AG09319 (cell line): Measurements from ENCODE around the gene BNIP5.
"Not testable (repeated sequence)": the region's sequence is repeated elsewhere in the genome, so short reads cannot be mapped to it uniquely, and the experiment has no call there.

Experiments used
- DNase-seq: peaks from one replicate; pipeline ENCODE4 v3.0.0-alpha.2; 2010; ENCODE audit warnings: low read depth; ENCODE audit errors: extremely low read depth
- TF ChIP-seq, protein P1 (sequence below): IDR thresholded peaks from 2 replicates; pipeline ENCODE4 v1.5.1; 2011; ENCODE audit warnings: low read depth, mild to moderate bottlenecking, inconsistent platforms, low read length, moderate library complexity

Gene BNIP5

DNA sequence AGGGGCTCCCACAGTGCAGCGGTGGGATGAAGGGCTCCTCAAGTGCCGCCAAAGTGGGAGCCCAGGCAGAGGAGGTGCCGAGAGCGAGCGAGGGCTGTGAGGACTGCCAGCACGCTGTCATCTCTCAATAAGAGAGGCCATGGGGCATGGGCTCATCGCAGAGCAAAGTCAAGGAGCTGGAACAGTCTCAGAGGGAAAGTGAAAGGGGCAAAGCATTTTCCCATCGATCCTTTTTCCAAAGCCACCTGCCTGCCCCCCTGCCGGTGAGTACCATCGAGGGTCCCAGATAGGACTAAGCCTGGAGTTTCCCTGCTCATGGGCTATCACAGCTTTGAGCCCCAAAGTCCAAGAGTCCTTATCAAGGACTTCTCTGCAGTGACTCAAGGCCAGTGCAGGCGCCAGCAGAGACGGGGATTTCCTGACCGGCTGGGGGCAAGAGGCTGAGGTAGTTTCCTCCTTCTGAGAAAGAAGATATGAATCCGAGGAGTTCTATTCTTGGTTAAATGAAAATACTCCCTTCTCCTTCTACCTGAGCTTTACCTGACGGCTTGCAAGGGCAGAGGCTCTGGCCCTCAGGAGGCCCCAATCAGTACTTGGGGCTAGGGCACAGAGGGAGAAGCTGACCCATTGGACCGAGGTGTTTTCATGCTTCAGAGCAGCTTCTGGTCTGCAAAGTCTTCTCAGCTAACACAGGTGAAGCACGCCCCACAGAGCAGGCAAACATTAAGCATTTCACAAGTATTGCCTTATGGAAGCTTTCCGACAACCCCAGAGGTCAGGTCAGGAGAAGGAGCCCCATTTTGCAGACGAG is 28.2 kb upstream of the BNIP5 start:
- TF ChIP-seq, protein P1, sequence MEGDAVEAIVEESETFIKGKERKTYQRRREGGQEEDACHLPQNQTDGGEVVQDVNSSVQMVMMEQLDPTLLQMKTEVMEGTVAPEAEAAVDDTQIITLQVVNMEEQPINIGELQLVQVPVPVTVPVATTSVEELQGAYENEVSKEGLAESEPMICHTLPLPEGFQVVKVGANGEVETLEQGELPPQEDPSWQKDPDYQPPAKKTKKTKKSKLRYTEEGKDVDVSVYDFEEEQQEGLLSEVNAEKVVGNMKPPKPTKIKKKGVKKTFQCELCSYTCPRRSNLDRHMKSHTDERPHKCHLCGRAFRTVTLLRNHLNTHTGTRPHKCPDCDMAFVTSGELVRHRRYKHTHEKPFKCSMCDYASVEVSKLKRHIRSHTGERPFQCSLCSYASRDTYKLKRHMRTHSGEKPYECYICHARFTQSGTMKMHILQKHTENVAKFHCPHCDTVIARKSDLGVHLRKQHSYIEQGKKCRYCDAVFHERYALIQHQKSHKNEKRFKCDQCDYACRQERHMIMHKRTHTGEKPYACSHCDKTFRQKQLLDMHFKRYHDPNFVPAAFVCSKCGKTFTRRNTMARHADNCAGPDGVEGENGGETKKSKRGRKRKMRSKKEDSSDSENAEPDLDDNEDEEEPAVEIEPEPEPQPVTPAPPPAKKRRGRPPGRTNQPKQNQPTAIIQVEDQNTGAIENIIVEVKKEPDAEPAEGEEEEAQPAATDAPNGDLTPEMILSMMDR = no peak
- no peak for DNase-seq

GRCh38 chr6:36364061-36364635 is 27.5 kb upstream of the BNIP5 start:
- not testable (repeated sequence) for DNase-seq

DNA sequence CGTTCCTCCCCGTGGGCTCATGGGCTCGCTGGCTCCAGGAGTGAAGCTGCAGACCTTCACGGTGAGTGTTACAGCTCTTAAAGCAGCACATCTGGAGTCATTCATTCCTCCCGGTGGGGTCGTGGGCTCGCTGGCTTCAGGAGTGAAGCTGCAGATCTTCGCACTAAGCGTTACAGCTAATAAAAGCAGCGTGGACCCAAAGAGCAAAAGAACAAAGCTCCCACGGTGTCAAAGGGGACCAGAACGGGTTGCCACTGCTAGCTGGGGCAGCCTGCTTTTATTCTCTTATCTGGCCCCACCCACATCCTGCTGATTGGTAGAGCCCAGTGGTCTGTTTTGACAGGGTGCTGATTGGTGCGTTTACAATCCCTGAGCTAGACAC is 26.7 kb upstream of the BNIP5 start:
- not testable (repeated sequence) for DNase-seq

DNA sequence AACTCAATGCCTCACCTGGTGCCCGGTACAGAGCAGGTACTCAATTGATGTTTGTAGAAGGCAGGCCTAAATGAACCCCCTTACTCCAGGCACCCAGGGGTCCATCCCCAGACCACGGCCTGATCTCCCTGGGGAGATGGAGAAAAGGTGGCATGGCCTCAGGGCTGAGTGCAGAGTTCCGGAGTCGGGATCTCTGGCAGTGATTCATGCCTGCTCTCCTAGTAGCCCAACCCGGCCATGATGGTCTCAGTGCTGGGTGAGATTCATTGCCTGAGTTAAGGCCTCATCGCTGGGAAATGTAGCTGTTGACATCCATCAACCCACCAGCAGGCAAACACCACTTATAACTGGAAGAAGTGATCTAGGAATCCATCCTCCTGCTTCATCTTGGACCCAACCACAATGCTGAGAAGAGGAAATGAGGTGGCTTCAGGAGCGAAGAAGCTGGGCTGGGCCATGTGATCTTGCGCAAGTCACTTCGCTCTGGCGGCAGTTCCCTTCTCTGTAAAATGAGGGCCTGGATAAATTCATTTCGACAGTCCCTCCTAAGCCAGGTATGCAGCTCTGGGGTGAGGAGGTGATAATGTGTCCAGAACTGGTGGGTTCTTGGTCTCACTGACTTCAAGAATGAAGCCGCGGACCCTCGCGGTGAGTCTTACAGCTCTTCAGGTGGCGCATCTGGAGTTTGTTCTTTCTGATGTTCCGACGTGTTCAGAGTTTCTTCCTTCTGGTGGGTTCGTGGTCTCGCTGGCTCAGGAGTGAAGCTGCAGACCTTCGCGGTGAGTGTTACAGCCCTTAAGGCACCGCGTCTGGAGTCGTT is 26.1 kb upstream of the BNIP5 start:
- no peak for DNase-seq
- TF ChIP-seq, protein P1 = no peak

GRCh38 chr6:36361071-36361470 is 24.4 kb upstream of the BNIP5 start:
- TF ChIP-seq, protein P1 = no peak
- DNase-seq = no peak

DNA sequence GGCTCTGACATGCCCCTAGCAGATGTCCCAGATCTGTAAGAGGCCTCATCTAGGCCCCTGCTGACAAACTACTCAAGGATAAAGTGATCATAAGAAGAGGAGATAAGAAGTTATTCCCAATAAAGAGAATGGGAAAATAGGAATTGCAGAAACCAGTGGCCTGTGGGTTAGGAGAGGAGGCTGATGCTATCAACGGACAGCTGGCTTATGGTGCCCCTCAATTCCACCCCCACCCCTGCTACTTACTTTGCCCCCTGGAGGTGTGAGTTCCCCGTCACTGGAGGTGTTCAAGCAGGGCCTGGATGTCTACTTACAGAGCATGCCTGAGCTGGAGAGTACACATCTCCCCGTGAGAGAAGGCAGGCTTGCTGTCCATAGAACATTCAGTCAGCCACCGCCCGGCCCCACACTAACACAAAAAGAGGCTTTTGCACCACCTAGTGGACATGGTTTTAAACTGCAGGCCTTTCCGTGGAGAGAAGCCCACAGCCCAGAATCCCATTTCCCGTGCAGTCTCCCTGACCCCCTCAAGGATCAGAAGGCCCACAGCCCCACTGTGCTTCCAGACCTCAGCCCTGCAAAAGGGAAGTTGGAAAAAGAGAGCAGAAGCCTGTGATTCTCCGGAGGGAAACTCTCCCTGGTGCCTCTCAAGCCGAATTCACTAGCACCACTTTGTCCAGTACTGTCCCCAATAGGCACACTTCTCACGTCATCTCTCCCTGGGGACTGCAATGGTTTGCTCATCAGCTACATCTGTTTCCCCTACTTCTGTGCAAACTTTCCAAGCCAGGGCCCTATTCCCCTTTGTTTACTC is 23.8 kb upstream of the BNIP5 start:
- DNase-seq = peak; percentile 20
- TF ChIP-seq, protein P1 = peak; percentile 80

GRCh38 chr6:36358226-36358915 is 21.7 kb upstream of the BNIP5 start:
- no peak for DNase-seq
- TF ChIP-seq, protein P1 = no peak
